Activated naive CD4-positive, alpha-beta T cell treated with Interleukin-2 at 50 U/mL for 16 hours (primary cell): Measurements from ENCODE around the gene COL1A2.

Experiments used
- DNase-seq: peaks from one replicate; pipeline ENCODE4 v3.0.0-alpha.2; 2020

The COL1A2 gene

GRCh38 chr7:94386416-94386815, 8.3 kb upstream of the COL1A2 start:
- DNase-seq = no peak

GRCh38 chr7:94388540-94388939, 6.2 kb upstream of the COL1A2 start:
- no peak for DNase-seq

- no peak for DNase-seq
Observed at GRCh38 chr7:94389381-94389780, 5.3 kb upstream of the COL1A2 start.

- DNase-seq = no peak
Observed at GRCh38 chr7:94391726-94392392, 2.8 kb upstream of the COL1A2 start.

GRCh38 chr7:94392393-94392786, 2.3 kb upstream of the COL1A2 start:
- no peak for DNase-seq

- no peak for DNase-seq
Observed at GRCh38 chr7:94393246-94394108, 1.2 kb upstream of the COL1A2 start.

- no peak for DNase-seq
Observed at GRCh38 chr7:94394109-94394436, 622 bp upstream of the COL1A2 start.

- no peak for DNase-seq
Observed at GRCh38 chr7:94395141-94396036, 694 bp downstream of the COL1A2 start.

GRCh38 chr7:94396037-94396431, 1.3 kb downstream of the COL1A2 start:
- DNase-seq = no peak

- no peak for DNase-seq
Observed at GRCh38 chr7:94396596-94396995, 1.9 kb downstream of the COL1A2 start.

- DNase-seq = no peak
Observed at GRCh38 chr7:94397722-94398121, 3.0 kb downstream of the COL1A2 start.

- no peak for DNase-seq
Observed at GRCh38 chr7:94398841-94399240, 4.1 kb downstream of the COL1A2 start.

- no peak for DNase-seq
Observed at GRCh38 chr7:94400022-94400421, 5.3 kb downstream of the COL1A2 start.

- DNase-seq = no peak
Observed at GRCh38 chr7:94400643-94401427, 6.1 kb downstream of the COL1A2 start.

GRCh38 chr7:94401428-94401814, 6.7 kb downstream of the COL1A2 start:
- DNase-seq = no peak

GRCh38 chr7:94403546-94403945, 8.9 kb downstream of the COL1A2 start:
- DNase-seq = no peak

- DNase-seq = no peak
Observed at GRCh38 chr7:94405506-94405905, 10.8 kb downstream of the COL1A2 start.

- DNase-seq = no peak
Observed at GRCh38 chr7:94406696-94407095, 12.0 kb downstream of the COL1A2 start.

GRCh38 chr7:94409200-94409948, 14.7 kb downstream of the COL1A2 start:
- DNase-seq = no peak

- no peak for DNase-seq
Observed at GRCh38 chr7:94410413-94411187, 15.9 kb downstream of the COL1A2 start.

GRCh38 chr7:94411188-94411466, 16.4 kb downstream of the COL1A2 start:
- no peak for DNase-seq
